ENCODE measurements around the gene IER3IP1. TPM values are rescaled to one million over a fixed set of nuclear protein-coding genes. Genes with fewer than 3 reads are reported as not detected.

The IER3IP1 gene
- polyA plus RNA-seq, 5 donors, result 22.9 to 32.4 (median 25.3) TPM

DNA sequence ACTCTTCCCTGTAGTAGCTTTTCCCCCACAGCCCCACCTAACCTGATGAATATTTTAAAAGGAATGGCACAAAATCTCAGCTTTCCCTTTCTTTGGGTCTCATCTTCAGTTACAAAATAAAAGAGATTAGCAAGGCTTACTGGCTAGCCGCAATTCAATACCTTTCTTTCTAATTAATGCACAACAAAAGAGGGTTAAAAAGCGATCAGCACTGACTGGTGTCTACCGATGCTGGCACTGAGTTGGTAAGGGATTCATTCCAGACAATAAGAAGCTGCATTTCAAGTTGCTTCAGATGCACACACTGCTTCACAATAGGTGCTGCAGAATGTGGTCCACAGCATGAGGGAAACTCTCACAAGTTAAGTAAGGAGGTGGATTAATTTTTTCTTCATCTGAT, 67.8 kb downstream of the IER3IP1 start:
- DNase-seq, result no peak

Other genes starting within 250 kb of the IER3IP1 start
- gene ELOA2, start 140.7 kb downstream of the IER3IP1 start, polyA plus RNA-seq (ENCODE audit: insufficient read depth in 1 of 5, insufficient read length in 5 of 5, low replicate concordance in 1 of 5), result not detected
- gene HDHD2, start 25.9 kb downstream of the IER3IP1 start, polyA plus RNA-seq (ENCODE audit: insufficient read depth in 1 of 5, insufficient read length in 5 of 5, low replicate concordance in 1 of 5), result 10 to 100 TPM; 45.8 to 56.6 (median 53.9) TPM
- under 1 TPM in 1 of 5 donors, not detected in 4; 0.06 TPM for gene SKOR2, start 75.3 kb upstream of the IER3IP1 start, polyA plus RNA-seq (ENCODE audit: insufficient read depth in 1 of 5, insufficient read length in 5 of 5, low replicate concordance in 1 of 5)

All from right lung (tissue), 5 donors.